Panc1 (cell line): Measurements from ENCODE around the gene CASP3. TPM values are rescaled to one million over a fixed set of nuclear protein-coding genes. Genes with fewer than 3 reads are reported as not detected.
"Not testable (repeated sequence)": the region's sequence is repeated elsewhere in the genome, so short reads cannot be mapped to it uniquely, and the experiment has no call there.

Source experiments
- ATAC-seq: fragments of 200-7000 bp; cut with Tn5 transposase; 2 replicates; pipeline ENCODE4 v1.9.1; 2020; ENCODE audit warnings: mild to moderate bottlenecking, moderate library complexity
- BruUV-seq: library from RNA; stranded (reverse); fragments of 400-500 nt; replicated peaks from 2 replicates; lab custom pipeline; 2021; lab: Mats Ljungman, UMichigan
- CTCF ChIA-PET: fragments of 300-600 bp; sonication (Branson Sonifier 250); formaldehyde crosslinking; loops from one replicate; lab custom pipeline; 2022; ENCODE audit warnings: antibody characterized with exemption; lab: Charles Lee
- POLR2A ChIA-PET: fragments of 300-600 bp; sonication (Branson Sonifier 250); formaldehyde crosslinking; loops from one replicate; lab custom pipeline; 2022; ENCODE audit warnings: antibody characterized with exemption; lab: Charles Lee
- DNase-seq: peaks from one replicate; pipeline ENCODE4 v3.0.0-alpha.2; 2010; ENCODE audit warnings: low read depth, low spot score
- H3K27ac ChIP-seq: 2 replicates; pipeline ENCODE4 v1.5.1; 2011; ENCODE audit warnings: mild to moderate bottlenecking, low read length, inconsistent platforms
- H3K27me3 ChIP-seq: fragments of 200-500 bp; sonication (Bioruptor generic); 2 replicates; pipeline ENCODE4 v1.6.0; 2014; ENCODE audit warnings: low read length, inconsistent platforms; ENCODE audit not compliant: control insufficient read depth, insufficient read depth
- H3K36me3 ChIP-seq: fragments of 200-500 bp; sonication (Bioruptor generic); 2 replicates; pipeline ENCODE4 v1.5.1; 2014; ENCODE audit warnings: inconsistent platforms, mild to moderate bottlenecking, low read length, moderate library complexity; ENCODE audit not compliant: control insufficient read depth, insufficient read depth
- H3K4me1 ChIP-seq: 2 replicates; pipeline ENCODE4 v1.5.1; 2011; ENCODE audit warnings: inconsistent platforms, mild to moderate bottlenecking, low read length, moderate library complexity; ENCODE audit not compliant: control insufficient read depth, insufficient read depth
- H3K4me3 ChIP-seq, 2 experiments: 2 replicates each; pipeline ENCODE4 v1.5.1; 2011 to 2012; ENCODE audit warnings: low read depth in 2 of 2, low read length in 2 of 2, mild to moderate bottlenecking in 2 of 2, inconsistent platforms in 1 of 2, moderate library complexity in 1 of 2
- H3K9me3 ChIP-seq: fragments of 200-500 bp; sonication (Bioruptor generic); 2 replicates; pipeline ENCODE4 v1.5.1; 2014; ENCODE audit warnings: low read depth, mild to moderate bottlenecking, inconsistent platforms, low read length, moderate library complexity; ENCODE audit not compliant: control insufficient read depth, insufficient read depth
- POLR2AphosphoS5 ChIP-seq: IDR thresholded peaks from 2 replicates; pipeline ENCODE4 v1.6.1; 2012; ENCODE audit warnings: mild to moderate bottlenecking, low read depth, low read length, moderate library complexity
- SIN3A ChIP-seq: IDR thresholded peaks from 2 replicates; pipeline ENCODE4 v1.6.1; 2012; ENCODE audit warnings: low read depth, mild to moderate bottlenecking, low read length, moderate library complexity, borderline replicate concordance; ENCODE audit not compliant: insufficient read depth
- TCF7L2 ChIP-seq: IDR thresholded peaks from 2 replicates; pipeline ENCODE4 v1.6.1; 2011; ENCODE audit warnings: mild to moderate bottlenecking, low read depth, low read length, inconsistent platforms
- in situ Hi-C: cut with HindIII; loops from 2 replicates; pipeline ENCODE4 v1.10.0; 2016; ENCODE audit warnings: low sequenced_read_pairs, low pct_unique_long_range_greater_than_20kb
- intact Hi-C: fragments of 100-400 bp; cut with micrococcal nuclease; formaldehyde crosslinking; loops from one replicate; pipeline ENCODE4 v1.10.0; 2022; ENCODE audit not compliant: unreplicated experiment
- total RNA-seq: library from RNA; stranded (reverse); gene quantifications from one replicate; pipeline ENCODE4 v1.2.1, GENCODE V29; 2021; ENCODE audit not compliant: unreplicated experiment
- TF ChIP-seq, protein P1 (sequence below), 2 experiments: IDR thresholded peaks; 2 replicates each; pipeline ENCODE4 v1.6.1; 2011 to 2012; ENCODE audit warnings: low read depth in 2 of 2, control low read depth in 1 of 2, low read length in 1 of 2, mild to moderate bottlenecking in 1 of 2, moderate library complexity in 1 of 2; ENCODE audit not compliant: insufficient read depth in 1 of 2
- TF ChIP-seq, protein P2 (sequence below): fragments of 450-650 bp; IDR thresholded peaks from 2 replicates; pipeline ENCODE4 v1.5.1; 2017; ENCODE audit warnings: mild to moderate bottlenecking

CASP3 gene
- total RNA-seq, 1 experiment from 2014 or later, result 24.3 TPM

DNA sequence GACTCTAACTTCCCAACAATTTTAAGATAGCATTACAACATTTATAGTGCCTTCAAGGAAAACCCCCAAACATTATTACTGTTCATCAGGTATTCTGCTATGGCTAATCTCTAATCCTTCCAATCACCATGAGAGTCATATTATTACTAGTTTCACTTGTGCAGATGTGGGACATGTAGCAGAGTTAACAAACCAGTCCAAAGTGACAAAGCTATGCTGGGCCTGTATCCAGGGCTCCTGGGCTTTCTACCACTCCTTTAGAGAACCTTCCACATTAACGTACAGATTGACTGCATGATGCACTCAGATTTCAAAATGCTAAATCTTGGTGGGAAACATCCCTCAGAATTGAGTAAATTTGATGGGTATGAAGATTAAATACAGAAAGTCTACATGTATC, 16.4 kb downstream of the CASP3 start:
- H3K9me3 ChIP-seq, result no peaks in the 10 kb centered on the region
- H3K4me3 ChIP-seq, result no peak overlapping the region
- peaks cover 15% of the 10 kb centered on the region for H3K36me3 ChIP-seq
- DNase-seq, result no peak
- no peaks in the 10 kb centered on the region for H3K4me1 ChIP-seq
- H3K27me3 ChIP-seq, result no peaks in the 10 kb centered on the region
- BruUV-seq, result no TSS peak
- intact Hi-C loops, result no loop called here
- POLR2A ChIA-PET, result no interaction called here
- ATAC-seq, result no peak
- in situ Hi-C loops, result no loop called here
- TF ChIP-seq, protein P1, sequence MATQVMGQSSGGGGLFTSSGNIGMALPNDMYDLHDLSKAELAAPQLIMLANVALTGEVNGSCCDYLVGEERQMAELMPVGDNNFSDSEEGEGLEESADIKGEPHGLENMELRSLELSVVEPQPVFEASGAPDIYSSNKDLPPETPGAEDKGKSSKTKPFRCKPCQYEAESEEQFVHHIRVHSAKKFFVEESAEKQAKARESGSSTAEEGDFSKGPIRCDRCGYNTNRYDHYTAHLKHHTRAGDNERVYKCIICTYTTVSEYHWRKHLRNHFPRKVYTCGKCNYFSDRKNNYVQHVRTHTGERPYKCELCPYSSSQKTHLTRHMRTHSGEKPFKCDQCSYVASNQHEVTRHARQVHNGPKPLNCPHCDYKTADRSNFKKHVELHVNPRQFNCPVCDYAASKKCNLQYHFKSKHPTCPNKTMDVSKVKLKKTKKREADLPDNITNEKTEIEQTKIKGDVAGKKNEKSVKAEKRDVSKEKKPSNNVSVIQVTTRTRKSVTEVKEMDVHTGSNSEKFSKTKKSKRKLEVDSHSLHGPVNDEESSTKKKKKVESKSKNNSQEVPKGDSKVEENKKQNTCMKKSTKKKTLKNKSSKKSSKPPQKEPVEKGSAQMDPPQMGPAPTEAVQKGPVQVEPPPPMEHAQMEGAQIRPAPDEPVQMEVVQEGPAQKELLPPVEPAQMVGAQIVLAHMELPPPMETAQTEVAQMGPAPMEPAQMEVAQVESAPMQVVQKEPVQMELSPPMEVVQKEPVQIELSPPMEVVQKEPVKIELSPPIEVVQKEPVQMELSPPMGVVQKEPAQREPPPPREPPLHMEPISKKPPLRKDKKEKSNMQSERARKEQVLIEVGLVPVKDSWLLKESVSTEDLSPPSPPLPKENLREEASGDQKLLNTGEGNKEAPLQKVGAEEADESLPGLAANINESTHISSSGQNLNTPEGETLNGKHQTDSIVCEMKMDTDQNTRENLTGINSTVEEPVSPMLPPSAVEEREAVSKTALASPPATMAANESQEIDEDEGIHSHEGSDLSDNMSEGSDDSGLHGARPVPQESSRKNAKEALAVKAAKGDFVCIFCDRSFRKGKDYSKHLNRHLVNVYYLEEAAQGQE (IDR thresholded peaks at IDR 0.05; ENCODE audit: insufficient read depth in 1 of 2, low read depth in 2 of 2, low read length in 1 of 2), result no peak
- TF ChIP-seq TCF7L2 (no peak), POLR2AphosphoS5 (no peak), SIN3A (no peak)
- TF ChIP-seq, protein P2, sequence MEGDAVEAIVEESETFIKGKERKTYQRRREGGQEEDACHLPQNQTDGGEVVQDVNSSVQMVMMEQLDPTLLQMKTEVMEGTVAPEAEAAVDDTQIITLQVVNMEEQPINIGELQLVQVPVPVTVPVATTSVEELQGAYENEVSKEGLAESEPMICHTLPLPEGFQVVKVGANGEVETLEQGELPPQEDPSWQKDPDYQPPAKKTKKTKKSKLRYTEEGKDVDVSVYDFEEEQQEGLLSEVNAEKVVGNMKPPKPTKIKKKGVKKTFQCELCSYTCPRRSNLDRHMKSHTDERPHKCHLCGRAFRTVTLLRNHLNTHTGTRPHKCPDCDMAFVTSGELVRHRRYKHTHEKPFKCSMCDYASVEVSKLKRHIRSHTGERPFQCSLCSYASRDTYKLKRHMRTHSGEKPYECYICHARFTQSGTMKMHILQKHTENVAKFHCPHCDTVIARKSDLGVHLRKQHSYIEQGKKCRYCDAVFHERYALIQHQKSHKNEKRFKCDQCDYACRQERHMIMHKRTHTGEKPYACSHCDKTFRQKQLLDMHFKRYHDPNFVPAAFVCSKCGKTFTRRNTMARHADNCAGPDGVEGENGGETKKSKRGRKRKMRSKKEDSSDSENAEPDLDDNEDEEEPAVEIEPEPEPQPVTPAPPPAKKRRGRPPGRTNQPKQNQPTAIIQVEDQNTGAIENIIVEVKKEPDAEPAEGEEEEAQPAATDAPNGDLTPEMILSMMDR, result no peak
- no peak overlapping the region for H3K27ac ChIP-seq
- CTCF ChIA-PET, result no interaction called here

DNA sequence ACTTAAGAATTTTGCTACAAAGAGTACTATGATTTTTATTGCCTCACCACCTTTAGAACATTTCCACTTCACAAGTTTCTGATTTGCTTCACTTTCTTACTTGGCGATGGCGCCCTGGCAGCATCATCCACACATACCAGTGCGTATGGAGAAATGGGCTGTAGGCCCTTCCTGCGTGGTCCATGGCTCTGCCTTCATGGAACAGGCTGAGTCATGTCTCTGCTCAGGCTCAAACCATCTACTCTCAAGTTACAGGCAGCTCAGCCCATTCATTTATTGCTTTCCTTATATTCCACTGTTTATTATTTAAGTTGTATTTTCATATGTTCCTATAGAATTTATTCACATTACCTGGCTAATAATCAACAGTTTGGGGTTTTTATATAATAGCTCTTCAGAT, 21.1 kb downstream of the CASP3 start:
- no peak for DNase-seq
- ATAC-seq, result no peak
- no peaks in the 10 kb centered on the region for H3K4me1 ChIP-seq
- peaks cover 13% of the 10 kb centered on the region for H3K36me3 ChIP-seq
- H3K27ac ChIP-seq, result no peak overlapping the region
- H3K27me3 ChIP-seq, result no peaks in the 10 kb centered on the region
- TSS peak; percentile 38 for BruUV-seq
- no peaks in the 10 kb centered on the region for H3K9me3 ChIP-seq
- in situ Hi-C loops, result no loop called here
- ChIA-PET POLR2A (interaction anchor here (0.6 kb wide), 1 partner anchor 42 kb away, joined by 14 read pairs; no protein-coding TSS in a partner anchor), CTCF (no interaction called here)
- intact Hi-C loops, result no loop called here
- TF ChIP-seq, protein P2, result no peak
- TF ChIP-seq TCF7L2 (no peak), SIN3A (no peak), POLR2AphosphoS5 (no peak)
- TF ChIP-seq, protein P1 (IDR thresholded peaks at IDR 0.05; ENCODE audit: insufficient read depth in 1 of 2, low read depth in 2 of 2, low read length in 1 of 2), result no peak
- H3K4me3 ChIP-seq, result no peak overlapping the region

DNA sequence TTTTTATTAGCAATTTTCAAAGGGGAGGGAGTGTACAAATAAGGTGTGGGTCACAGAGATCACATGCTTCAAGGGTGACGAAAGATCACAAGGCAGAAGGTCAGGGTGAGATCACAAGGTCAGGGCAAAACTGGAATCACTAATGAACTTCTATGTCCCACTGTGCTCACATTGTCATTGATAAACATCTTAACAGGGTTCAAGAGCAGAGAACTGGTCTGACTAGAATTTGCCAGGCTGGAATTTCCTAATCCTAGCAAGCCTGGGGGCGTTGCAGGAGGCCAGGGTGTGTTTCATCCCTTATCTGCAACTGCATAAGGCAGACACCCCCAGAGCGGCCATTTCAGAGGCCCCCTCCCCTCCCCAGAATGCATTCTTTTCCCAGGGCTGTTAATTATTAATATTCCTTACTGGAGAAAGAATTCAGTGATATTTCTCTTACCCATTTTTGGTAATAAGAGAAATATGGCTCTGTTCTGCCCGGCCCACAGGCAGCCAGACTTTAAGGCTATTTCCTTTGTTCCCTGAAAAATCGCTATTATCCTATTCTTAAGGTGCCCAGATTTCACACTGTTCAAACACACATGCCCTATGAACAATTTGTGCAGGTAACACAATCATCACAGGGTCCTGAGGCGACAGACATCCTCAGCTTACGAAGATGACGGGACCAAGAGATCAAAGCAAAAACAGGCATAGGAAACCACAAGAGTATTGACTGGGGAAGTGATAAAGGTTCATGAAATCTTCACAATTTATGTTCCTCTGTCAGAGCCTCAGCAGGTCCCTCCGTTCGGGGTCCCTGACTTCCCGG, 23.3 kb downstream of the CASP3 start:
- H3K27me3 ChIP-seq, BruUV-seq, in situ Hi-C loops, POLR2A ChIA-PET, H3K27ac ChIP-seq, DNase-seq, H3K4me1 ChIP-seq, H3K9me3 ChIP-seq, intact Hi-C loops, ATAC-seq, H3K4me3 ChIP-seq: not testable (repeated sequence)
- CTCF ChIA-PET, result interaction anchor here (0.6 kb wide), 1 partner anchor 24 kb away, joined by 8 read pairs; the partner anchor contains the start of gene PRIMPOL
- peaks cover 11% of the 10 kb centered on the region for H3K36me3 ChIP-seq
